ENCODE measurements around the gene RBM6.

- no peak for TF ChIP-seq CTCF (IDR thresholded peaks at IDR 0.05; ENCODE audit: low read length)
- TF ChIP-seq EZH2 (optimal IDR thresholded peaks at IDR 0.05; ENCODE audit: low read depth, low read length): no peak
These were observed 160.4 kb downstream of the RBM6 start for GRCh38 chr3:50100386-50100785.
